Measurements from ENCODE around the gene PAMR1.

The PAMR1 gene

DNA sequence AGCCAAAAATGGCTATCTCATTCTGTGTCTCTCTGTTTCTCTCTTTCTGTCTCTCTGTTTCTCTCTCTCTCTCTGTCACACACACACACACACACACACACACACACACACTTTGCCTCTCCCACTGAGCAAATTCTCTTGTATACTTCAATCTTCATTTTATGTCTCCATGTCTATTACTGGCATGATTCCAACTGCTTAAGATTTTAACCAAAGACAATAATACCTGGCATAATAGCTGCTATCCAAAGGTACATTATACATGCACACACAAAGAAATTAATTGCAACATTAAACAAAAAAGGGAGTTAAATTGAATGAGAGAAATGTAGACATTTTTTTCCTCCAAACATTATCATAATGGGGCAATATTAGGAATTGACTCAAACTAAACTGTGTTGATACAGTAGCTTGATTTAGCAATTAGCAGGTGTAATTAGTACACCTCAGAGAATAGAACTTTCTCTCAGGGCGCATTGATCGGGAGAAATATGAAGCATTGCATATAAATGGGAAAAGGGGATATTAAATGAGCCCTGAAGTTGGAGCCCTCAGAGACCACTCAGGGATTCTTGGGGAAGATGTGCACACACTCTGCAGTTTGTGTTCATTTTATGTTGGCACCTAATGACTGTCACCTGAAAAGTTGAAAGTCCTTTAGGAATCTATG, 88.7 kb downstream of the PAMR1 start:
- Histone ChIP-seq H3K9me3 (ENCODE audit: severe bottlenecking) (no peaks in the 10 kb centered on the region), H3K27ac (no peak overlapping the region), H3K36me3 (no peaks in the 10 kb centered on the region), H3K27me3 (ENCODE audit: insufficient read depth, low read depth, severe bottlenecking) (no peaks in the 10 kb centered on the region), H3K4me3 (ENCODE audit: low read depth, low read length) (no peak overlapping the region)
- TF ChIP-seq, protein P1, sequence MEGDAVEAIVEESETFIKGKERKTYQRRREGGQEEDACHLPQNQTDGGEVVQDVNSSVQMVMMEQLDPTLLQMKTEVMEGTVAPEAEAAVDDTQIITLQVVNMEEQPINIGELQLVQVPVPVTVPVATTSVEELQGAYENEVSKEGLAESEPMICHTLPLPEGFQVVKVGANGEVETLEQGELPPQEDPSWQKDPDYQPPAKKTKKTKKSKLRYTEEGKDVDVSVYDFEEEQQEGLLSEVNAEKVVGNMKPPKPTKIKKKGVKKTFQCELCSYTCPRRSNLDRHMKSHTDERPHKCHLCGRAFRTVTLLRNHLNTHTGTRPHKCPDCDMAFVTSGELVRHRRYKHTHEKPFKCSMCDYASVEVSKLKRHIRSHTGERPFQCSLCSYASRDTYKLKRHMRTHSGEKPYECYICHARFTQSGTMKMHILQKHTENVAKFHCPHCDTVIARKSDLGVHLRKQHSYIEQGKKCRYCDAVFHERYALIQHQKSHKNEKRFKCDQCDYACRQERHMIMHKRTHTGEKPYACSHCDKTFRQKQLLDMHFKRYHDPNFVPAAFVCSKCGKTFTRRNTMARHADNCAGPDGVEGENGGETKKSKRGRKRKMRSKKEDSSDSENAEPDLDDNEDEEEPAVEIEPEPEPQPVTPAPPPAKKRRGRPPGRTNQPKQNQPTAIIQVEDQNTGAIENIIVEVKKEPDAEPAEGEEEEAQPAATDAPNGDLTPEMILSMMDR (IDR thresholded peaks at IDR 0.05; ENCODE audit: low read depth, low read length), result no peak
- no peak for DNase-seq

DNA sequence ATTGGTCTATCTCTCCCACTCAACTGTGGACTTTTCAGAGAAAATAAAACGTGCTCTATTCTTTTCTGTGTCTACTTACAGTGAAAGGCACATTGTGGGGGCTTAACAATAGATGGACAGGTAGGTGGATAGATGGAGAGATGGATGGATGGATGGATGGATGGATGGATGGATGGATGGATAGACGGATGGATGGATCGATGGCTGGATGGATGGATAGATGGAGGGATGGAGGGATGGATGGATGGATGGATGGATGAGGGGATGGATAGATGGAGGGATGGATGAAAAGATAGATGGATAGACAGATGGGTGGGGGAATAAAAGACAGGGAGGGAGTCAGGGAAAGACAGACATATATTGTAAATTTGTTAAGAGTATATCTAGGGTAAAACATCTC, 91.8 kb downstream of the PAMR1 start:
- TF ChIP-seq, protein P1 (IDR thresholded peaks at IDR 0.05; ENCODE audit: low read depth, low read length), result no peak
- DNase-seq, result no peak
- no peaks in the 10 kb centered on the region for H3K27me3 ChIP-seq (ENCODE audit: insufficient read depth, low read depth, severe bottlenecking)

DNA sequence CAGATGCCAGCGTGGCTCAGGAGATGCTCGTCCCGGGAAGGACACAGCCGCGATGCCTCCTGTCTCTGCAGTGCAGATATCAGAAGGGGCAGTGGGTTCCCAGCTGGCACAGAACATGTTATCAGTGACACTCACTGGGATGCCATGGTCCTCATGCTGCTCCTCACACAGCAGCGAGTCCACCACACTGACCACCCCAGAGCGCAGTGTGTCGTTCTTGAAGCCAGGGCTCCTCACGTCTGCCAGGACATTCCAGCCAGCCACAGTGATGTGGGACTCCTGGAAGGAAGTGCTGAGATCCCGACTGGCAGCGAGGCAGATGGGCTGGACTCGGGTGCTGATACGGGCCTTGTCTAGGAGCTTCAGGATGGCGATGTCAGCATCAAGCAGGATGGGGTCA, 93.0 kb downstream of the PAMR1 start:
- no peaks in the 10 kb centered on the region for H3K36me3 ChIP-seq
- H3K27ac ChIP-seq, result no peak overlapping the region

More for the DNA sequence above, 91.8 kb downstream of the PAMR1 start:
- no peaks in the 10 kb centered on the region for H3K9me3 ChIP-seq (ENCODE audit: severe bottlenecking)
- H3K4me3 ChIP-seq (ENCODE audit: low read depth, low read length), result no peak overlapping the region
- H3K27ac ChIP-seq, result no peak overlapping the region
- H3K36me3 ChIP-seq, result no peaks in the 10 kb centered on the region

DNA sequence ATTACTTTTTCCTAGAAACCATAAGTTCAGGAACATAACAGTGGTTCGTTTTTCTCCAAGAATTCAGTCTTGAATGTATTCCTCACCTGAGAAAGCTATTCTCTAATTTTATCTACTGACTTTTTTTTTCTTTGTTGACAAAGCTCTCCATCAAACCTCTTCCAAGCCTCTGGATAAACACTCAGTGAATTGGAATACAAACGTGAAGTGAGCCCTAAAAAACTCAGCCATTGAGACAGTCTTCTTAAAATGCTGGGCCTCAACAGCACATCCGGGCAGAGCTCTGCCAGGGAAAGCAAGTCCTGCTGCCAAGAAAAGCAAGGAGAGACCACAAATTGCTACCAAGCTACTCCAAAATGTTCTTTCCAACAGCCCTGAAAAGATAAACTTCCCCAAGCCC, 98.3 kb downstream of the PAMR1 start:
- no peak overlapping the region for H3K27ac ChIP-seq
- H3K36me3 ChIP-seq, result no peaks in the 10 kb centered on the region
- no peaks in the 10 kb centered on the region for H3K27me3 ChIP-seq (ENCODE audit: insufficient read depth, low read depth, severe bottlenecking)
- H3K9me3 ChIP-seq (ENCODE audit: severe bottlenecking), result no peaks in the 10 kb centered on the region
- no peak overlapping the region for H3K4me3 ChIP-seq (ENCODE audit: low read depth, low read length)
- TF ChIP-seq, protein P1 (IDR thresholded peaks at IDR 0.05; ENCODE audit: low read depth, low read length), result no peak
- no peak for DNase-seq

More for the DNA sequence above, 93.0 kb downstream of the PAMR1 start:
- no peak for DNase-seq
- Histone ChIP-seq H3K4me3 (ENCODE audit: low read depth, low read length) (no peak overlapping the region), H3K9me3 (ENCODE audit: severe bottlenecking) (no peaks in the 10 kb centered on the region), H3K27me3 (ENCODE audit: insufficient read depth, low read depth, severe bottlenecking) (no peaks in the 10 kb centered on the region)
- TF ChIP-seq, protein P1 (IDR thresholded peaks at IDR 0.05; ENCODE audit: low read depth, low read length), result no peak

DNA sequence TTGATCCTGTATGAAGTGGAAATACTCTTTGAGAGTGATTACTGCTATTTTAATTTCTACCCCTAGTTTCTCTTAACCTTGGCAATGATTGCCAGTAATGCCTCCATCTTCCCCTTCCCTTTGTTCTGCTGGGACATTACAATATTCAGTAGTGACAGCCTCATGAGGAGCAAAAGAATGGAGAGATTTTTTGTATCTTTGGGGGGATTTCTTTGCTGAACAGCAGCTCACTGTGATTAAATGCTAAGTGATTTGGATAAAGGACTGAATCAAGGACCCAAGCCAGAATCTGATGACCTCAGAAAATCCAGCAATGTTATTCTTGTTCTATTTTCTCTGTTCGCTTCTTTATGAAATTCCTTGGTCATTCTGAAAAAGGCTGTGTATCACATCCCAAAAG, 99.1 kb downstream of the PAMR1 start:
- DNase-seq, result no peak

More for the DNA sequence above, 99.1 kb downstream of the PAMR1 start:
- Histone ChIP-seq H3K27me3 (ENCODE audit: insufficient read depth, low read depth, severe bottlenecking) (no peaks in the 10 kb centered on the region), H3K4me3 (ENCODE audit: low read depth, low read length) (no peak overlapping the region), H3K36me3 (no peaks in the 10 kb centered on the region), H3K27ac (no peak overlapping the region), H3K9me3 (ENCODE audit: severe bottlenecking) (no peaks in the 10 kb centered on the region)
- TF ChIP-seq, protein P1 (IDR thresholded peaks at IDR 0.05; ENCODE audit: low read depth, low read length), result no peak
